HEK293 (cell line): Measurements from ENCODE around the gene KCTD1.

Experiments
- CTCF ChIP-seq: fragments of 450-650 bp; formaldehyde crosslinking; IDR thresholded peaks from 2 replicates; pipeline ENCODE4 v1.5.1; 2016; ENCODE audit warnings: missing biosample characterization, missing genetic modification characterization
- ZNF2 ChIP-seq: fragments of 450-650 bp; formaldehyde crosslinking; IDR thresholded peaks from 2 replicates; pipeline ENCODE4 v1.5.1; 2016; ENCODE audit warnings: missing biosample characterization, missing genetic modification characterization

DNA sequence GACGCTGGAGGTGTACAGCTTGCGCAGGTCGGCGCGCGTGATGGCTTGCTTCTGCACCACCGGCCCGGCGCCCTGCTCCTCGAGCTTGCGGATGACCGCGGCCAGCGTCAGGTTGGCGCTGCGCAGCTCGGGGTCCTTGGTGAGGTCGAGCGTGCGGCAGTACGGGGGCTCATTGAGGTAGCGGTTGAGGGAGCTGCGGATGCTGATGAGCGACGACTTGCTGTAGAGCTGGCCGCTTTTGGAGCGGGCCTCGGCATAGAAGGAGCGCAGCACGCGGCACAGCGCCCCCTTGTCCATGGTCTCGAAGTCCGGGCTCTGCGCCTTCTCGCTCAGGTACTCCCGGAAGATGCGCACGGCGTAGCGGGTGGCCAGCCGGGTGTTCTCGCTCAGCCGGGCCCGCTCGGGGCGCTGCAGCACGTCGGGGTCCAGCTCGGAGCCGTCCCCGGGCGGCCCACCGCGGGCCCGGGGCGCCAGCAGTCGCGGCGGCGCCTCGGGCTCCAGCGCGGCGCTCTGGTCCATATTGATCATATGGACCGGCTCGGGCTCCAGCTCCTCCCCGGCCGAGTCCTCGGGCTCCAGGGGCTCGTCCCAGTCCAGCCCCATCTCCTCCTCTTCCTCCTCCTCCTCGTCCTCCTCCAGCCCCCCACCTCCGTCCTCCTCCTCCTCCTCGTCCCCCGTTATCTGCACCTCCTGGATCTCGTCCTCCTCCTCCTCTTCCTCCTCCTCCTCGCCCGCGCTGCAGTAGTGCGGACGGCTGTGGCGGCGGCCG lies 523 bp downstream of the KCTD1 start:
- TF ChIP-seq CTCF (0 out of 2 replicates have a peak, but pooled peaks have one; percentile 18), ZNF2 (tag by site-specific recombination) (no peak; the same call in none of the 2 replicates)
